Forelimb muscle (tissue), 1 donor: Measurements from ENCODE around the gene GNL3. TPM values are rescaled to one million over a fixed set of nuclear protein-coding genes. Genes with fewer than 3 reads are reported as not detected.
A peak's percentile ranks its signal among the peaks of the same experiment; 100 is the strongest.
"Not testable (repeated sequence)": the region's sequence is repeated elsewhere in the genome, so short reads cannot be mapped to it uniquely, and the experiment has no call there.

Experiments
- DNase-seq: peaks from one replicate; pipeline ENCODE4 v3.0.0-alpha.2; 2013; ENCODE audit warnings: low read depth
- polyA plus RNA-seq: library from polyadenylated mRNA; unstranded; fragments of 120-200 nt; gene quantifications from one replicate; pipeline ENCODE4 v1.2.1, GENCODE V29; 2013; ENCODE audit not compliant: insufficient read length

GNL3 gene
- polyA plus RNA-seq, 1 donor = 86.8 TPM

DNA sequence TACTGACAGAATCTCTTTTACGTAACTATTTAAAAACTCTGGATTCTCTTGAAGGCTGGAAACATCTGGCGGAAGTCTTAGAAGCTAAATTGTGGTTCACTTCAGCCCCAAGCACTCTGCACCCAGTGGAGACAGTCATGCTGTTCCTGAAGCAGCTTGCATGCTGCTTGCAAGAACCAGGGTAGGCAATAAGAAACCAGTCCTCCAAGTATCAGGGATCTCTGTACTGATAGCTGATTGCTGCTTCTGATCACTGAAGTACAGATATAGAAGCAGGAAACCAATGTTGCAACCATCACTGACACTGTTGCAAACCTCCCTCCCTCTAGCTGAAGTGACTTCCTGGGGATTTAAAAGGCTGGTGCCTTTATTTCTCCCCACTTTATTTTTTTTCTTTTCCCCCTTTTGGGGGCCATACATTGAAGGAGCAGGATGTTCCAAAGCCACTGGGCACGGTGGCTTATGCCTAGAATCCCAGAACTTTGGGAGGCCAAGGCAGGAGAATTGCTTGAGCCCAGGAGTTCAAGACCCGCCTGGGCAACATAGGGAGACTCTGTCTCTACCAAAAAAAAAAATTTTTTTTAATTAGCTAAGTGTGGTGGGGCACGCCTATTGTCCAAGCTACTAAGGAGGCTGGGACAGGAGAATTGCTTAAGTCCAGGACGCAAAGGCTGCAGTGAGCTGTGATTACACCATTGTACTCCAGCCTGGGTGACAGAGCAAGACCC, 35.3 kb downstream of the GNL3 start:
- DNase-seq = no peak

DNA sequence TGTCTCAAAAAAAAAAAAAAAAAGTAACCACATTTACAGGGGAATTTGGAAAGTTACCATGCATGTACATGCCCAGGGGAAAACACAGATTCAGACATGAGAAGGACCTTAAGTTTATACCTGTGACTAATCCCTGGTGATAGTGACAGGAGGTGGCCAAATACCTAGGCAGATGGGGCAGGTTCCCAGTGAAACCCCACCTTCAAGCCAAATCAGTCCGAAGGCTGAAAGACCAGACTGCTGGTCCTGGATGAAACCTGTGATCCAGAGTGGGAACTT, 35.8 kb downstream of the GNL3 start:
- no peak for DNase-seq

DNA sequence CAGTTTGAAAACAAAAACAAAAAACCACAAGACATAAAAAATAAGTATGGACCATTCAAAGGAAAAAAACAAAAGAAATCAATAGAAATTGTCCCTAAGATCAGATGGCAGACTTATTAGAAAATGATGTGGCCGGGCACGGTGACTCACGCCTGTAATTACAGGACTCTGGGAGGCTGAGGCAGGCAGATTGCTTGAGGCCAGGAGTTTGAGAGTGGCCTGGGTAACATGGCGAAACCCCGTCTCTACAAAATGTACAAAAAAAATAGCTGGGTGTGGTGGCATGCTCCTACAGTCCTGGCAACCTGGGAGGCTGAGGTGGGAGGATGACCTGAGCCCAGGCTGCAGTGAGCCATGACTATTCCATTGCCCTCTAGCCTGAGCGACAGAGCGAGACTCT, 36.7 kb downstream of the GNL3 start:
- no peak for DNase-seq

DNA sequence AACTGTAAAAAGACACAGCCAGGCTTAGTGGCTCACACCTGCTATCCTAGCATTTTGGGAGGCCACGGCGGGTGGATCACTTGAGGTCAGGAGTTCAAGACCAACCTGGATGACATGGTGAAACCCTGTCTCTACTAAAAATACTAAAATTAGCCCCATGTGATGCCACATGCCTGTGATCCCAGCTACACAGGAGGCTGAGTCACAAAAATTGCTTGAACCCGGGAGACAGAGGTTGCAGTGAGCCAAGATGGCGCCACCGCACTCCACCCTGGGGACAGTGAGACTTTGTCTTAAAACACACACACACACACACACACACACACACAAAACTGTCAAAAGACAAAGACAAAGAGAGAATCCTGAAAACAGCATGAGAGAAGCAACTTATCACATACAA, 38.1 kb downstream of the GNL3 start:
- DNase-seq = no peak

DNA sequence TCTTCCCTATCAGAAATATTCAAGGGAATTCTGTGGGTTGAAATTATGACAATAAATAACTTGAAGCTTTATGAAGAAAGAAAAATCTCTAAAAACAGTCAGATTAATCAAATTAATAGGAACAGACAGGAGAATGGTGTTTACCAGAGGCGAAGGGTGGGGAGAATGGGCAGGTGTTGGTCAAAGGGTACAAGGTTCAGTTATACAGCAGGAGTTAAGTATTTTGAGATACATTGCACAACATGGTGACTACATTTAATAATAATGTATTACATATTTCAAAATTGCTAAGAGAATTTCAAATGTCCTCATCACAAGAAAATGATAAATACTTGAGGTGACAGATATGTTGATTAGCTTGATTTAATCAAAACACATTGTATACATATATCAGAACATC, 38.7 kb downstream of the GNL3 start:
- DNase-seq = no peak

DNA sequence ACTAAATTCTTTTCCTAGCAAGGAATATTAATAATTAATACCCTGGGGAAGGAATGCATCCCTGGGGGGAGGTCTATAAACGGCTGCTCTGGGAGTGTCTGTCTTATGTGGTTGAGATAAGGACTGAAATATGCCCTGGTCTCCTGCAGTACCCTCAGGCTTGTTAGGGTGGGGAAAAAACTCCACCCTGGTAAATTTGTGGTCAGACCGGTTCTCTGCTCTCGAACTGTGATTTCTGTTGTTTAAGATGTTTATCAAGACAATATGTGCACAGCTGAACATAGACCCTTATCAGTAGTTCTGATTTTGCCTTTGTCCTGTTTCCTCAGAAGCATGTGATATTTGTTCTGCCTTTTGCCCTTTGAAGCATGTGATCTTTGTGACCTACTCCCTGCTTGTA, 42.9 kb downstream of the GNL3 start:
- DNase-seq = not testable (repeated sequence)

DNA sequence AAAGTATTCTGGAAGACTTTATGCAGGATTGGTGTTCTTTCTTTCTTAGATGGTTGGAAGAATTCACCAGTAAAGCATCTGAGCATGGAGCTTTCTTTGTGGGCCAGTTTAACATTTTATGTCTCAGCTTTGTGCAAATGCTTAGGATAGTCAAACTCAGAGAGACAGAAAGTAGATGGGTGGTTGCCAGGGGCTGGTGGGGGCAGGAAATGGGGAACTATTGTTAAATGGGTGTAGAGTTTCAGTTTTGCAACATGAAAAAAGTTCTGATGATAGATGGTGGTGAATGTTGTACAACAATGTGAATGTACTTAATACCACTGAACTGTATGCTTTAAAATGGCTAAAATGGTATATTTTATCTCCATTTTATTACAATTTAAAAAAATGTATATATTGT, 44.8 kb downstream of the GNL3 start:
- DNase-seq = no peak

DNA sequence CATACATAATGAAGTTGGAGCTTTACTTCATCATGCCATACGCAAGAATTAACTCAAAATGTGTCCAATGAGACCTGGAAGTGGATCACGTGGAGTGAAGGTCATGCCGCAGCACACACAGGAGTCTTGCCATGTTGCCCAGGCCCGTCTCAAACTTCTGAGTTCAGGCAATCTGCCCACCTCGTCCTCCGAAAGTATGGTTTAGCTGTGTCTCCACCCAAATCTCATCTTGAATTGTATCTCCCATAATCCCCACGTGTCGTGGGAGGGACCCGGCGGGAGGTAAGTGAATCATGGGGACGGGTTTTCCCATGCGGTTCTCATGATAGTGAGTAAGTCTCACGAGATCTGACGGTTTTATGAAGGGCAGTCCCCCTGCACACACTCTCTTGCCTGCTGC, 45.8 kb downstream of the GNL3 start:
- no peak for DNase-seq

DNA sequence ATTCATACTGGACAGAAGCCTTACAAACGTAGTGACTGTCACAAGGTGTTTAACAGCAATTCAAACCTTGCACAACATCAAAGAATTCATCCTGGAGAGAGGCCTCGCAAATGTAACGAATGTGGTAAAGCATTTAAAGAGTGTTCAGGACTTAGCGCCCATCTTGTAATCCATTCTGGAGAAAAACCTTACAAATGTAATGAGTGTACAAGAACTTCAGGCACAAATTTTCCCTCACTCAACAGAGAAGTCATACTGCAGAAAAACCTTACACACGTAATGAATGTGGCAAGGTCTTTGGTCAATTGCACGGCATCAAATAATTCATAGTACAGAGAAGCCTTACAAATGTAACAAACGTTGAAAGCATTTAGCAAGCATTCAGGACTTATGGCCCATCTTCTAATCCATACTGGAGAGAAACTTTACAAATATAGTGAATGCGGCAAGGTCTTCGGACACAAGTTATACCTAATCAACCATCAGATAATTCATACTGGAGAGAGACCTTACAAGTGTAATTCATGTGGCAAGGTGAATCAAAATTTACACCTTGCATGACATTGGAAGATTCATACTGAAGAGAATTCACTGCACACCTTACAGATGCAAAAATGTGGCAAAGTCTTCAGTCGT, 47.5 kb downstream of the GNL3 start:
- no peak for DNase-seq

DNA sequence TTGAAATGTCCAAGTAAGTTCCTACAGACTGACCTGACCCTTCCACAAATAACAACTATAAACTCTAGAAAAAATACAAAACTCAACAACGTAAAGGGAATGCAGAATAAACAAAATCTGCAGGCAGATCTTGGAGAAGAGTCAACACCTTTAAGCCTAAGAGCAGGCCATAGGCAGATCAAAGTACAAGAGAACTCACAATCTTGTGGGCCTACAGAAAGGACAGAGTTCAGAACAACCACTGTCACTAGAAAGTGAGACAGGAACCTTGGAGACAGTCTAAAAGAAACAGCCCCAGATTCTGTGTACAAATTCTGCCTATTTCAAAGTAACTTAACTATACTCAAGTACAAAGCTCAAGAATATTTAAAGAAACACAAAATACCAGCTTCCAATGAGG, 53.9 kb downstream of the GNL3 start:
- no peak for DNase-seq

DNA sequence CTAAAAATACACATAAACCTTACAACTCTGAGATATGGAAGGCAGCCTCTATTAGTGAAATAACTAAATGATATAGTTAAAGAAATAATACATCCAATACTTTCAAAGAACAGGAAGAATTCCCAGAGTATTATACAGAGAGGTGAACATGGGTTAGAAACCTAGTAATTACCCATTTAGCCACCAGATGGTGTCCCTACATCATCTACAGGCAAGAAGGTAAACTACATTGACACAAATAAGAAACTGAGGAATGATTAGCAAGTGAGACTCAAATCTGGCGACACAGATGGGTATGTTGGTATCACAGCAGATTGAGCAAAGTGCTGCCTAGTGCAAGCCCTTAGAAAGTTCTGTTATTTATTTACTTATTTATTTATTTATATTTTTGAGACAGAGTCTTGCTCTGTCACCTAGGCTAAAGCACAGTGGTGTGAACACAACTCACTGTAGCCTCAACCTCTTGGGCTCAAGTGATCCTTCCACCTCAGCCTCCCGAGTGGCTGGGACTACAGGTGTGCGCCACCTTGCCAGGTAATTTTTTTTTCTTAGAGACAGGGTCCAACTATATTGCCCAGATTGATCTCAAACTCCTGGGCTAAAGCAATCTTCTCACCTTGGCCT, 56.7 kb downstream of the GNL3 start:
- peak; percentile 8 for DNase-seq

DNA sequence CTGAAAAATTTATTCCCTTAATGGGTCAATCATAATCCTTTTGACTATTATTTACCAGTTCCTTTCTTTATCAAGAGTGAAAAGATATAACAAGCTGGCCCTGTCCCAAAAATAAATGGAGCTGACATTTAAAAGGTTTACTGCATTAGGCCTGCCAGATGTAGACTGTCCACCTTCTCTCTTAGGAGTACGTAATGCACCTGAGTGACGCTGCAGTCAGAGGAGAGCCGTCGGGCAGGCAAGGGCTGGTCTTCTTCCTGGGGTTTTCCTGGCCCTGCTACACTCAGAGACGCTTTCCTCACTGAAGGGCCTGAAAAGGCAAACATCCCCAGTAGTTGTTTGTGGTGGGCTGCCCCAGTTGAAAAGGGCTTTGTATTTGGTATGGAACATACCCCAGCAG, 57.3 kb downstream of the GNL3 start:
- DNase-seq = no peak

DNA sequence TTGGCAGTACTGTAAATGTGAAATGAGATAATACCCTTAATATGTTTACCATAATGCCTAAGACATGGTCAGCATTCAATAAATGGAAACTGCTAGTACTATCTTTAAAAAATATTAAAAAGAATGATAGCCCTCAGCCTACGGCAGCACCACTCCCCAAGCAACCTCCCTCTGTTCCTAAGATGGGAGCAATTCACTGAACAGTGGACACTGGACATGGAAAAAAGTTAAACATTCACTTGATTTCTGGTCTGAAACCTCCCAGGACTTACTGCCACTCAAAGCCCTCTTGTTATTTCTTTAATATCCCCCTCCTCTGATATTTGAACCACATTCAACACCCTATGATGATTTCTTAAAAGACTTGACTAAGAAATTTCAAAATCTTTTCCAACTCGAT, 57.9 kb downstream of the GNL3 start:
- no peak for DNase-seq

Other genes starting within 250 kb of the GNL3 start
- 14.1 TPM for gene SEMA3G, start 240.9 kb upstream of the GNL3 start, polyA plus RNA-seq
- 671 TPM for gene TNNC1, start 232.0 kb upstream of the GNL3 start, polyA plus RNA-seq
- gene NISCH, start 230.4 kb upstream of the GNL3 start, polyA plus RNA-seq = 64.7 TPM
- 37.3 TPM for gene STAB1, start 190.7 kb upstream of the GNL3 start, polyA plus RNA-seq
- gene NT5DC2, start 152.2 kb upstream of the GNL3 start, polyA plus RNA-seq = 80.6 TPM
- gene UQCC5, start 149.4 kb upstream of the GNL3 start, polyA plus RNA-seq = 11.5 TPM
- 46.8 TPM for gene PBRM1, start 119 bp upstream of the GNL3 start, polyA plus RNA-seq
- gene GLT8D1, start 19.8 kb downstream of the GNL3 start, polyA plus RNA-seq = 63.7 TPM
- 76.5 TPM for gene SPCS1, start 20.1 kb downstream of the GNL3 start, polyA plus RNA-seq
- 9.9 TPM for gene NEK4, start 84.9 kb downstream of the GNL3 start, polyA plus RNA-seq
- not detected for gene ITIH1, start 91.6 kb downstream of the GNL3 start, polyA plus RNA-seq
- gene ITIH3, start 108.8 kb downstream of the GNL3 start, polyA plus RNA-seq = 1.2 TPM
- 32.4 TPM for gene ITIH4, start 144.6 kb downstream of the GNL3 start, polyA plus RNA-seq
- 169 TPM for gene MUSTN1, start 149.0 kb downstream of the GNL3 start, polyA plus RNA-seq
- 7.0 TPM for gene STIMATE, start 211.5 kb downstream of the GNL3 start, polyA plus RNA-seq